Activated CD8-positive, alpha-beta T cell treated with anti-CD3 and anti-CD28 coated beads for 36 hours (primary cell): ENCODE results near the gene ZCCHC4. TPM values are rescaled to one million over a fixed set of nuclear protein-coding genes. Genes with fewer than 3 reads are reported as not detected.

ENCODE experiments used
- ATAC-seq: fragments of 200-7000 bp; cut with Tn5 transposase; one replicate; pipeline ENCODE4 v1.10.0; 2021; ENCODE audit warnings: mild to moderate bottlenecking, moderate library complexity
- CTCF ChIA-PET: fragments of 350-600 bp; sonication (Branson Sonifier 250); formaldehyde crosslinking; loops from one replicate; lab custom pipeline; 2021; ENCODE audit warnings: antibody characterized with exemption; lab: Charles Lee
- POLR2A ChIA-PET: fragments of 350-600 bp; sonication (Branson Sonifier 250); formaldehyde crosslinking; loops from one replicate; lab custom pipeline; 2021; ENCODE audit warnings: antibody characterized with exemption; lab: Charles Lee
- DNase-seq: peaks from one replicate; pipeline ENCODE4 v3.0.0-alpha.2; 2020
- H3K27ac Mint-ChIP-seq: one replicate; pipeline ENCODE4 v1.8.0; 2021; ENCODE audit warnings: mild to moderate bottlenecking, mixed read lengths
- H3K27me3 Mint-ChIP-seq: one replicate; pipeline ENCODE4 v1.8.0; 2021; ENCODE audit warnings: mixed read lengths
- H3K36me3 Mint-ChIP-seq: one replicate; pipeline ENCODE4 v1.8.0; 2021; ENCODE audit warnings: low read depth, mixed read lengths
- H3K4me1 Mint-ChIP-seq: one replicate; pipeline ENCODE4 v1.8.0; 2021; ENCODE audit warnings: low read depth, mixed read lengths
- H3K4me3 Mint-ChIP-seq: one replicate; pipeline ENCODE4 v1.8.0; 2021; ENCODE audit warnings: mild to moderate bottlenecking, moderate library complexity, mixed read lengths
- H3K9me3 Mint-ChIP-seq: one replicate; pipeline ENCODE4 v1.8.0; 2021; ENCODE audit warnings: mixed read lengths
- intact Hi-C: fragments of 100-400 bp; cut with micrococcal nuclease; formaldehyde crosslinking; loops from one replicate; pipeline ENCODE4 v1.10.0; 2022
- total RNA-seq, 2 experiments: library from RNA; stranded (reverse); gene quantifications; one replicate each; pipeline ENCODE4 v1.2.3, GENCODE V29; 2021
- TF ChIP-seq, protein P1 (sequence below): fragments of 200-600 bp; IDR thresholded peaks from one replicate; pipeline ENCODE4 v1.8.0; 2022; ENCODE audit warnings: antibody characterized with exemption, mild to moderate bottlenecking

ZCCHC4 gene
- total RNA-seq, 2 experiments from 2014 or later: 12.0 to 12.8 TPM

GRCh38 chr4:25347473-25347872, 34.9 kb downstream of the ZCCHC4 start:
- no peaks in the 10 kb centered on the region for H3K9me3 Mint-ChIP-seq
- ChIA-PET POLR2A (no interaction called here), CTCF (interaction anchor here (1.0 to 1.6 kb wide), 5 partner anchors 16 to 167 kb away, joined by 3 to 7 read pairs (median 6); partner anchors contain the start of gene ZCCHC4)
- H3K4me3 Mint-ChIP-seq: no peak overlapping the region
- H3K4me1 Mint-ChIP-seq: peaks cover 7% of the 10 kb centered on the region
- TF ChIP-seq, protein P1, sequence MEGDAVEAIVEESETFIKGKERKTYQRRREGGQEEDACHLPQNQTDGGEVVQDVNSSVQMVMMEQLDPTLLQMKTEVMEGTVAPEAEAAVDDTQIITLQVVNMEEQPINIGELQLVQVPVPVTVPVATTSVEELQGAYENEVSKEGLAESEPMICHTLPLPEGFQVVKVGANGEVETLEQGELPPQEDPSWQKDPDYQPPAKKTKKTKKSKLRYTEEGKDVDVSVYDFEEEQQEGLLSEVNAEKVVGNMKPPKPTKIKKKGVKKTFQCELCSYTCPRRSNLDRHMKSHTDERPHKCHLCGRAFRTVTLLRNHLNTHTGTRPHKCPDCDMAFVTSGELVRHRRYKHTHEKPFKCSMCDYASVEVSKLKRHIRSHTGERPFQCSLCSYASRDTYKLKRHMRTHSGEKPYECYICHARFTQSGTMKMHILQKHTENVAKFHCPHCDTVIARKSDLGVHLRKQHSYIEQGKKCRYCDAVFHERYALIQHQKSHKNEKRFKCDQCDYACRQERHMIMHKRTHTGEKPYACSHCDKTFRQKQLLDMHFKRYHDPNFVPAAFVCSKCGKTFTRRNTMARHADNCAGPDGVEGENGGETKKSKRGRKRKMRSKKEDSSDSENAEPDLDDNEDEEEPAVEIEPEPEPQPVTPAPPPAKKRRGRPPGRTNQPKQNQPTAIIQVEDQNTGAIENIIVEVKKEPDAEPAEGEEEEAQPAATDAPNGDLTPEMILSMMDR: no peak
- peaks cover 9% of the 10 kb centered on the region for H3K36me3 Mint-ChIP-seq
- no peak overlapping the region for H3K27ac Mint-ChIP-seq
- DNase-seq (no peak), ATAC-seq (no peak)
- intact Hi-C loops: no loop called here
- no peaks in the 10 kb centered on the region for H3K27me3 Mint-ChIP-seq

GRCh38 chr4:25347971-25348370, 35.4 kb downstream of the ZCCHC4 start:
- Mint-ChIP-seq H3K4me1 (peaks cover 7% of the 10 kb centered on the region), H3K27me3 (no peaks in the 10 kb centered on the region), H3K27ac (no peak overlapping the region), H3K36me3 (peaks cover 9% of the 10 kb centered on the region), H3K4me3 (no peak overlapping the region), H3K9me3 (no peaks in the 10 kb centered on the region)
- DNase-seq: no peak
- no peak for ATAC-seq
- TF ChIP-seq, protein P1: no peak
- intact Hi-C loops: no loop called here
- ChIA-PET POLR2A (interaction anchor here (0.6 kb wide), 1 partner anchor 21 kb away, joined by 3 read pairs; no protein-coding TSS in a partner anchor), CTCF (interaction anchor here (0.9 to 1.6 kb wide), 4 partner anchors 16 to 168 kb away, joined by 3 to 7 read pairs (median 4); partner anchors contain the start of gene ZCCHC4)

- Mint-ChIP-seq H3K27ac (no peak overlapping the region), H3K36me3 (peaks cover 2% of the 10 kb centered on the region), H3K9me3 (no peaks in the 10 kb centered on the region), H3K4me1 (peaks cover 7% of the 10 kb centered on the region), H3K27me3 (no peaks in the 10 kb centered on the region), H3K4me3 (no peak overlapping the region)
- intact Hi-C loops: no loop called here
- ChIA-PET CTCF (interaction anchor here (1.3 to 3.6 kb wide), 3 partner anchors 17 to 39 kb away, joined by 7 to 15 read pairs (median 9); partner anchors contain the start of gene ZCCHC4), POLR2A (interaction anchor here (1.3 kb wide), 1 partner anchor 75 kb away, joined by 3 read pairs; no protein-coding TSS in a partner anchor)
- TF ChIP-seq, protein P1: no peak
- ATAC-seq: no peak
- no peak for DNase-seq
Measured at GRCh38 chr4:25350561-25350960, 38.0 kb downstream of the ZCCHC4 start.

DNA sequence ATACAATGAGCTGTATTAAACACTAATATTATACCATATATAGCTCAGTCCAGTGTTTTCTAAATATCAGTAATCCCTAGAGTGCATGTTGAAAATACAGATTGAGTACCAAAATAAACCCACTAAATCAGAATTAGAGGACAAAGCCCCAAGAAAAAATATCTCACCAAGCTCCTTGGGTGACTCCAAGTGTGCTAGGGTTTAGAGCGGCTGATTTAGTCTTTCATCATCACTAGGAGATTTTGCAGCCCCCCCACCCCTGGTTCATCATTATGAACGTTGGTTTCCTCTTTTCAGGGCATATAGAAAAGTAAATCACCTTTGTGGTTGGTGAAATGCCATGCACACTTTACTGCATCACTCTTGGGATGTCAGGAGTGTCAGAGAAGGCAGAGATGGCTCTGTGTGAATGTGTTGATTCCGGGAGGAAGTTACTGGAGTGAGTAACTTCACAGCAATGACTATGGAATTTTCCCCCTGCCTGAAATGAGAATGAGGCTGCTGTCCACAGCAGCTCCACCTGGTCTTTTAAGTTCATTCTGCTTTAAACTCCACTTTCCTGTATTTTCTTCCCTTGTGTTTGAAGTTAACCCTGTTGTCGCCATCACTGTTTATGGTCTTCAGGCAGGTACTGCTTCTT, 39.3 kb downstream of the ZCCHC4 start:
- intact Hi-C loops: no loop called here
- DNase-seq: no peak

More for the DNA sequence above, 39.3 kb downstream of the ZCCHC4 start:
- H3K4me1 Mint-ChIP-seq: peaks cover 3% of the 10 kb centered on the region
- H3K27me3 Mint-ChIP-seq: no peaks in the 10 kb centered on the region
- H3K27ac Mint-ChIP-seq: no peak overlapping the region
- TF ChIP-seq, protein P1: no peak
- no peaks in the 10 kb centered on the region for H3K9me3 Mint-ChIP-seq
- POLR2A ChIA-PET: interaction anchor here (0.6 to 1.3 kb wide), 2 partner anchors 64 to 74 kb away, joined by 3 read pairs; no protein-coding TSS in a partner anchor
- CTCF ChIA-PET: interaction anchor here (1.3 to 3.6 kb wide), 3 partner anchors 16 to 40 kb away, joined by 7 to 15 read pairs (median 9); partner anchors contain the start of gene ZCCHC4
- H3K36me3 Mint-ChIP-seq: peaks cover 2% of the 10 kb centered on the region
- ATAC-seq: no peak
- H3K4me3 Mint-ChIP-seq: no peak overlapping the region
